Tibial nerve (tissue), 3 donors: ENCODE data around the gene MLEC.

Experiments
- CTCF ChIP-seq, 5 experiments: fragments of 200-600 bp in 3 of 5; fragments of 450-650 bp in 2 of 5; sonication (generic) in 3 of 5; IDR thresholded peaks; one replicate each; pipeline ENCODE4 v1.5.1; 2016 to 2019; ENCODE audit warnings: antibody characterized with exemption in 5 of 5, mild to moderate bottlenecking in 3 of 5, moderate library complexity in 2 of 5
- POLR2A ChIP-seq, 2 donors: fragments of 450-650 bp; IDR thresholded peaks; one replicate each; pipeline ENCODE4 v1.6.1; 2017; ENCODE audit warnings: antibody characterized with exemption in 2 of 2, mild to moderate bottlenecking in 2 of 2, moderate library complexity in 2 of 2

DNA sequence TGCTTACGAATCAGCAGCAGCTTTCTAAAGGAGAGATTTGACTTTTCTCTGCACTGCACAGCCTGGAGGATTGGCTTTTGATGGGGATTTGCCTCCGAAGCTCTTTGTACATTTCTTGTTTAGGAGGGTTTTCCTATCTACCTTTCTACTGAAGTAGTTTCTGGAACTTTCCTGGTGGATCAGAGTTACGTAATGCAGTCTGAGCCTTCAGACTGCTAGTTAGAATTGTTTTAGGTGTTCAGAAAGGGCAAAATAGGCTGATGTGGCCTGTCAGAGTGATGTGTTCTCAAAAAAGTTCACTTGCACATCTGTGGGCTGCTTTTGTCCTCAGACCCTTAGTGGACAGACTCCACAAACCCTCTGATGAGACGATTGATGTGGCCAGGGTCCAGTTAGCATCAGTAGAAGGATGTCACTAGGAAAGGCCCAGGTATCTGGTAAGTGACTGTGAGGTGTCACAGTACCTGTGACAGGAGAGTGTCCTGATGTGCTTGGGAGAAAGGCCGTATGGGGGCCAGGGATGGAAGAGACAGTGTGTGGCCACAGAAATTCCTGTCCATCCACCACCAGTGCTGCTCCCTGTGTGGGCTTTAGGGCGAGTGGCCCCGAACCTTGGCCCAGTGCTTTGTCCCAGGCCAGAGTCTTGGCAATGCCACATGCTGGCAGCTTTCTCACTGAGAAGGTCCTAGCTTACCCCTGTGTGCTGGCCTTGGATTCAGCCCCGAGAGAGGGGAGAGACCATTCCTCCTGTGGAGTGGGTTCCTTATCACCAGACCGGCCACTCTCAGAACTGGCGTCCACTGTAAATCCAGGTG lies 34.2 kb downstream of the MLEC start:
- TF ChIP-seq CTCF (IDR thresholded peaks at IDR 0.05) (no peak), POLR2A (IDR thresholded peaks at IDR 0.05) (no peak)
